ENCODE measurements around the gene ANKS3. TPM values are rescaled to one million over a fixed set of nuclear protein-coding genes. Genes with fewer than 3 reads are reported as not detected.
A peak's percentile ranks its signal among the peaks of the same experiment; 100 is the strongest.

The ANKS3 gene
- polyA plus RNA-seq, 1 donor (not counting 4 experiments of a cell fraction or from before 2014, with no cell fraction given), result 11.7 TPM

GRCh38 chr16:4679850-4680636 lies 54.0 kb downstream of the ANKS3 start:
- DNase-seq (ENCODE audit: low read depth, low spot score) (peak; percentile 66), FAIRE-seq (peak; percentile 29)
- no peaks in the 10 kb centered on the region for H4K20me1 ChIP-seq (ENCODE audit: control insufficient read depth, extremely low read depth, insufficient read depth, low read length)
- peaks cover 24% of the 10 kb centered on the region for H3K4me1 ChIP-seq (ENCODE audit: control insufficient read depth, extremely low read depth, insufficient read depth, low read length)
- H3K9me1 ChIP-seq (ENCODE audit: control insufficient read depth, extremely low read depth, insufficient read depth, low read length), result no peaks in the 10 kb centered on the region
- H3K9me3 ChIP-seq (ENCODE audit: control insufficient read depth, low read depth, low read length), result no peaks in the 10 kb centered on the region
- peaks cover 7 to 21% of the 10 kb centered on the region in 2 experiments for H3K36me3 ChIP-seq (ENCODE audit: control insufficient read depth in 2 of 2, extremely low read depth in 1 of 2, insufficient read depth in 2 of 2, low read length in 2 of 2)
- dilution Hi-C loops (cut with MboI; ENCODE audit: extremely low pct_ligation_motif_present, low sequenced_read_pairs), result no loop called here
- H3K79me2 ChIP-seq (ENCODE audit: control insufficient read depth, insufficient read depth, low read length), result no peaks in the 10 kb centered on the region
- H3K27me3 ChIP-seq (ENCODE audit: control insufficient read depth, extremely low read depth, insufficient read depth, low read length), result no peaks in the 10 kb centered on the region
- TF ChIP-seq CTCF (optimal IDR thresholded peaks at IDR 0.05 in 1 of 3, IDR thresholded peaks at IDR 0.05 in 1 of 3, conservative IDR thresholded peaks at IDR 0.05 in 1 of 3; ENCODE audit: extremely low read depth in 1 of 3, insufficient read depth in 2 of 3, low read length in 3 of 3) (no peak), EZH2 (IDR thresholded peaks at IDR 0.05; ENCODE audit: low read length) (no peak)
- H3K9ac ChIP-seq (ENCODE audit: control insufficient read depth, extremely low read depth, insufficient read depth, low read length), result peak overlapping the region; percentile 73
- no peak overlapping the region for H2AFZ ChIP-seq (ENCODE audit: control insufficient read depth, low read length)
- H3K4me3 ChIP-seq (ENCODE audit: control insufficient read depth in 2 of 3, extremely low read depth in 1 of 3, insufficient read depth in 2 of 3, low read depth in 1 of 3, low read length in 3 of 3), result peak overlapping the region; percentile 30 to 68 (median 51)
- peak overlapping the region; percentile 93 for H3K4me2 ChIP-seq (ENCODE audit: control insufficient read depth, extremely low read depth, insufficient read depth, low read depth, low read length)
- H3K27ac ChIP-seq (ENCODE audit: control insufficient read depth, insufficient read depth, low read length), result peak overlapping the region; percentile 64

- Histone ChIP-seq H3K9ac (ENCODE audit: control insufficient read depth, extremely low read depth, insufficient read depth, low read length) (peak overlapping the region; percentile 73), H3K4me1 (ENCODE audit: control insufficient read depth, extremely low read depth, insufficient read depth, low read length) (peaks cover 22% of the 10 kb centered on the region), H2AFZ (ENCODE audit: control insufficient read depth, low read length) (no peak overlapping the region), H3K36me3 (ENCODE audit: control insufficient read depth in 2 of 2, extremely low read depth in 1 of 2, insufficient read depth in 2 of 2, low read length in 2 of 2) (peaks cover 6 to 17% of the 10 kb centered on the region in 2 experiments), H4K20me1 (ENCODE audit: control insufficient read depth, extremely low read depth, insufficient read depth, low read length) (no peaks in the 10 kb centered on the region), H3K27me3 (ENCODE audit: control insufficient read depth, extremely low read depth, insufficient read depth, low read length) (no peaks in the 10 kb centered on the region), H3K9me1 (ENCODE audit: control insufficient read depth, extremely low read depth, insufficient read depth, low read length) (no peaks in the 10 kb centered on the region), H3K4me3 (ENCODE audit: control insufficient read depth in 2 of 3, extremely low read depth in 1 of 3, insufficient read depth in 2 of 3, low read depth in 1 of 3, low read length in 3 of 3) (peak overlapping the region in 2 of 3 experiments; percentile 51 to 68), H3K4me2 (ENCODE audit: control insufficient read depth, extremely low read depth, insufficient read depth, low read depth, low read length) (peak overlapping the region; percentile 93), H3K79me2 (ENCODE audit: control insufficient read depth, insufficient read depth, low read length) (no peaks in the 10 kb centered on the region), H3K27ac (ENCODE audit: control insufficient read depth, insufficient read depth, low read length) (peak overlapping the region; percentile 64), H3K9me3 (ENCODE audit: control insufficient read depth, low read depth, low read length) (no peaks in the 10 kb centered on the region)
- DNase-seq (ENCODE audit: low read depth, low spot score) (no peak), FAIRE-seq (no peak)
- TF ChIP-seq CTCF (optimal IDR thresholded peaks at IDR 0.05 in 1 of 3, IDR thresholded peaks at IDR 0.05 in 1 of 3, conservative IDR thresholded peaks at IDR 0.05 in 1 of 3; ENCODE audit: extremely low read depth in 1 of 3, insufficient read depth in 2 of 3, low read length in 3 of 3) (no peak), EZH2 (IDR thresholded peaks at IDR 0.05; ENCODE audit: low read length) (no peak)
- dilution Hi-C loops (cut with MboI; ENCODE audit: extremely low pct_ligation_motif_present, low sequenced_read_pairs), result no loop called here
Observed at GRCh38 chr16:4679156-4679849, 54.8 kb downstream of the ANKS3 start.

All from keratinocyte (primary cell).